ENCODE results near the gene TMA7B. TPM values are rescaled to one million over a fixed set of nuclear protein-coding genes. Genes with fewer than 3 reads are reported as not detected.

The TMA7B gene
- total and polyA plus RNA-seq, 10 of the 15 experiments (the other 5 are each of a cell fraction or from before 2014, with no cell fraction given) = 0.33 to 2.9 (median 1.8) TPM

- TF ChIP-seq E2F4 (IDR thresholded peaks at IDR 0.05; ENCODE audit: low read depth, low read length) = no peak
- TF ChIP-seq SRF (IDR thresholded peaks at IDR 0.05; ENCODE audit: low read depth in 2 of 2, low read length in 2 of 2) = no peak
- no peak for TF ChIP-seq HSF1 (IDR thresholded peaks at IDR 0.05; ENCODE audit: low read depth, low read length)
- 0 out of 2 replicates have a peak, but pooled peaks have one; percentile 46 for TF ChIP-seq MXI1 (IDR thresholded peaks at IDR 0.05; ENCODE audit: low read depth, low read length)
- no peak for TF ChIP-seq RELA (IDR thresholded peaks at IDR 0.05; ENCODE audit: borderline replicate concordance, partially characterized antibody)
- peak; percentile 65 for TF ChIP-seq BCL3 (IDR thresholded peaks at IDR 0.05; ENCODE audit: borderline replicate concordance, insufficient read depth, low read depth, low read length, poor library complexity, severe bottlenecking)
- peak; percentile 98 for TF ChIP-seq MTA3 (IDR thresholded peaks at IDR 0.05; ENCODE audit: borderline replicate concordance, low read length)
- TF ChIP-seq SMAD5 (IDR thresholded peaks at IDR 0.05; ENCODE audit: low read depth) = no peak
- TF ChIP-seq MEF2B (IDR thresholded peaks at IDR 0.05; ENCODE audit: partially characterized antibody, poor library complexity, severe bottlenecking) = peak; percentile 63
- TF ChIP-seq CHD2 (IDR thresholded peaks at IDR 0.05; ENCODE audit: borderline replicate concordance, low read depth, low read length) = peak; percentile 83; the same call in 1 of the 2 replicates
- TF ChIP-seq PAX8 (IDR thresholded peaks at IDR 0.05) = no peak
- no peak for TF ChIP-seq SIN3A (IDR thresholded peaks at IDR 0.05; ENCODE audit: low read depth, low read length)
- TF ChIP-seq CHD4 (IDR thresholded peaks at IDR 0.05) = no peak
- no peak for TF ChIP-seq HDAC6 (IDR thresholded peaks at IDR 0.05; ENCODE audit: unreplicated experiment)
- peak; percentile 99 for TF ChIP-seq RUNX3 (IDR thresholded peaks at IDR 0.05; ENCODE audit: low read length)
- TF ChIP-seq KDM1A (IDR thresholded peaks at IDR 0.05; ENCODE audit: borderline replicate concordance) = no peak
- peak; percentile 91 for TF ChIP-seq EED (IDR thresholded peaks at IDR 0.05; ENCODE audit: low read depth)
- TF ChIP-seq LARP7 (IDR thresholded peaks at IDR 0.05) = 0 out of 2 replicates have a peak, but pooled peaks have one; percentile 29
- TF ChIP-seq ETV6 (conservative IDR thresholded peaks at IDR 0.05 in 1 of 2, IDR thresholded peaks at IDR 0.05 in 1 of 2; ENCODE audit: borderline replicate concordance in 1 of 2, low read depth in 1 of 2) = peak in 1 of 2 experiments; percentile 89; a peak in 2 of 4 replicates
- no peak for TF ChIP-seq ESRRA (IDR thresholded peaks at IDR 0.05; ENCODE audit: low read length)
- peak; percentile 64 for TF ChIP-seq NR2F1 (conservative IDR thresholded peaks at IDR 0.05)
- peak; percentile 43 for TF ChIP-seq KLF5 (IDR thresholded peaks at IDR 0.05; ENCODE audit: partially characterized antibody)
- no peak for TF ChIP-seq ZNF622 (IDR thresholded peaks at IDR 0.05)
- no peak for TF ChIP-seq HCFC1 (IDR thresholded peaks at IDR 0.05; ENCODE audit: low read length)
- TF ChIP-seq POU2F2 (IDR thresholded peaks at IDR 0.05; ENCODE audit: borderline replicate concordance, low read depth, low read length) = peak; percentile 78; the same call in 2 of the 3 replicates
- no peak for TF ChIP-seq ZNF24 (IDR thresholded peaks at IDR 0.05)
Observed at GRCh38 chr22:39960791-39961746, 872 bp downstream of the TMA7B start (continued).

Measured in GM12878 (cell line).